ENCODE data around the gene SUPT4H1.

DNA sequence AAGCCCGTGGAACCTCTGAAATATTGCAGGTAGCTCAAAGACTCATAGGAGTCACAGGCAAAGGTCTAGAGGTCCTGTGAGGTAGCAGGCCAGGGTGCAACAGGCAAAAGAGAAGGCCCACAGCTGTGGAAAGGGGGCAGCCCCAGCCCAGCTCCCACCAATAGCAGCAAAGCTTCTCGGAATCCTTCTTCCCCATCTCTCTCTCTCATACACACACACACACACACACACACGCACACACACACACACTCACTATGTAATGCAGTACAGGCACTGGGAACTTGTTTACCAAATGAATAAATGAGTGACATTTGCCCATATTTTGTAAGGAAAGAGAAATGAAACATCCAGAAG lies 16.8 kb upstream of the SUPT4H1 start:
- TF ChIP-seq, protein P1, sequence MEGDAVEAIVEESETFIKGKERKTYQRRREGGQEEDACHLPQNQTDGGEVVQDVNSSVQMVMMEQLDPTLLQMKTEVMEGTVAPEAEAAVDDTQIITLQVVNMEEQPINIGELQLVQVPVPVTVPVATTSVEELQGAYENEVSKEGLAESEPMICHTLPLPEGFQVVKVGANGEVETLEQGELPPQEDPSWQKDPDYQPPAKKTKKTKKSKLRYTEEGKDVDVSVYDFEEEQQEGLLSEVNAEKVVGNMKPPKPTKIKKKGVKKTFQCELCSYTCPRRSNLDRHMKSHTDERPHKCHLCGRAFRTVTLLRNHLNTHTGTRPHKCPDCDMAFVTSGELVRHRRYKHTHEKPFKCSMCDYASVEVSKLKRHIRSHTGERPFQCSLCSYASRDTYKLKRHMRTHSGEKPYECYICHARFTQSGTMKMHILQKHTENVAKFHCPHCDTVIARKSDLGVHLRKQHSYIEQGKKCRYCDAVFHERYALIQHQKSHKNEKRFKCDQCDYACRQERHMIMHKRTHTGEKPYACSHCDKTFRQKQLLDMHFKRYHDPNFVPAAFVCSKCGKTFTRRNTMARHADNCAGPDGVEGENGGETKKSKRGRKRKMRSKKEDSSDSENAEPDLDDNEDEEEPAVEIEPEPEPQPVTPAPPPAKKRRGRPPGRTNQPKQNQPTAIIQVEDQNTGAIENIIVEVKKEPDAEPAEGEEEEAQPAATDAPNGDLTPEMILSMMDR (IDR thresholded peaks at IDR 0.05), result no peak
- TF ChIP-seq POLR2AphosphoS5 (IDR thresholded peaks at IDR 0.05) (no peak), POLR2A (IDR thresholded peaks at IDR 0.05) (no peak)
